ENCODE results near the gene MYEF2. TPM values are rescaled to one million over a fixed set of nuclear protein-coding genes. Genes with fewer than 3 reads are reported as not detected.

The MYEF2 gene
- total RNA-seq, 4 donors from 2014 or later: 3.4 to 16.3 (median 5.9) TPM

DNA sequence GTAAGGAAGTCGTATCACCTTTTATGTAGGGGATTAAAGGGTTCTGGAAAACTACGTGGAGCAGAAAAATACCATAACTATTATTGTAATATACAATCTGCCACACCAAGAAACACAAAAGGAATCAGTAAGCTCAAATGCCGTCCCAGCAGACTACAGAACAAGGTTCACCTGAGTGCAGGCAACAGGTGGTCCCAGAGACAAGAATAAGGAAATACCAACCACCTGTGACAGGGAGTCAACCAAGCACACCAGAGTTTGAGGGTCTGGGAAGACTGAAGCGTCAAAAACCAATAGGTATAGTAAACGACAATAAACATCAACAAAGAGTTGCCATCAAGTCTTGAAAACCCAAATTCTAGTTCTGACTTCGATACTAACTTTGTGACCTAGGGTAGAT lies 45.2 kb downstream of the MYEF2 start:
- no peak overlapping the region for H3K4me3 ChIP-seq
- no peak for TF ChIP-seq EP300 (IDR thresholded peaks at IDR 0.05)
- TF ChIP-seq, protein P1, sequence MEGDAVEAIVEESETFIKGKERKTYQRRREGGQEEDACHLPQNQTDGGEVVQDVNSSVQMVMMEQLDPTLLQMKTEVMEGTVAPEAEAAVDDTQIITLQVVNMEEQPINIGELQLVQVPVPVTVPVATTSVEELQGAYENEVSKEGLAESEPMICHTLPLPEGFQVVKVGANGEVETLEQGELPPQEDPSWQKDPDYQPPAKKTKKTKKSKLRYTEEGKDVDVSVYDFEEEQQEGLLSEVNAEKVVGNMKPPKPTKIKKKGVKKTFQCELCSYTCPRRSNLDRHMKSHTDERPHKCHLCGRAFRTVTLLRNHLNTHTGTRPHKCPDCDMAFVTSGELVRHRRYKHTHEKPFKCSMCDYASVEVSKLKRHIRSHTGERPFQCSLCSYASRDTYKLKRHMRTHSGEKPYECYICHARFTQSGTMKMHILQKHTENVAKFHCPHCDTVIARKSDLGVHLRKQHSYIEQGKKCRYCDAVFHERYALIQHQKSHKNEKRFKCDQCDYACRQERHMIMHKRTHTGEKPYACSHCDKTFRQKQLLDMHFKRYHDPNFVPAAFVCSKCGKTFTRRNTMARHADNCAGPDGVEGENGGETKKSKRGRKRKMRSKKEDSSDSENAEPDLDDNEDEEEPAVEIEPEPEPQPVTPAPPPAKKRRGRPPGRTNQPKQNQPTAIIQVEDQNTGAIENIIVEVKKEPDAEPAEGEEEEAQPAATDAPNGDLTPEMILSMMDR (IDR thresholded peaks at IDR 0.05): no peak
- TF ChIP-seq POLR2AphosphoS5 (IDR thresholded peaks at IDR 0.05): no peak
- no peak for TF ChIP-seq POLR2A (IDR thresholded peaks at IDR 0.05)
- H3K27me3 ChIP-seq: no peaks in the 10 kb centered on the region
- H3K27ac ChIP-seq: no peak overlapping the region
- no peaks in the 10 kb centered on the region for H3K36me3 ChIP-seq
- WGBS: 93% methylated on average over 6 of the region's 6 CpGs
- no peak for DNase-seq (ENCODE audit: low spot score in 2 of 2)
- H3K9me3 ChIP-seq: no peaks in the 10 kb centered on the region
- H3K4me1 ChIP-seq: no peaks in the 10 kb centered on the region

DNA sequence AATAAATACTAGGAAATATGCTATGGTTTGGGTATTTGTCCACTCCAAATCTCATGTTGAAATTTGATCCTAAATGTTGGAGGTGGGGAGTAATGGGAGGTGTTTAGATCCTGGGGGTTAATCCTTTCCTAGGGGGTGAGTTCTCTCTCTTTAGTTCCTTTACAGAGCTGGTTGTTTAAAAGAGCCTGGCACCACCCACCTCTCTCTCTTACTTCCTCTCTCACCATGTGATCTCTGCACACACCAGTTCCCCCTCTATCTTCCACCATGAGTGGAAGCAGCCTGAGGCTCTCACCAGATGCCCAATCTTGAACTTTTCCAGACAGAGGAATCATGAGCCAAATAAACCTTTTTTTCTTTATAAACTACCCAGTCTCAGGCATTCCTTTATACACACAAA lies 46.8 kb downstream of the MYEF2 start:
- Histone ChIP-seq H3K4me1 (no peaks in the 10 kb centered on the region), H3K36me3 (no peaks in the 10 kb centered on the region), H3K27ac (no peak overlapping the region), H3K9me3 (no peaks in the 10 kb centered on the region), H3K4me3 (no peak overlapping the region), H3K27me3 (no peaks in the 10 kb centered on the region)
- DNase-seq (ENCODE audit: low spot score in 2 of 2): no peak
- TF ChIP-seq POLR2A (IDR thresholded peaks at IDR 0.05) (no peak), POLR2AphosphoS5 (IDR thresholded peaks at IDR 0.05) (no peak), EP300 (IDR thresholded peaks at IDR 0.05) (no peak)
- TF ChIP-seq, protein P1 (IDR thresholded peaks at IDR 0.05): no peak

DNA sequence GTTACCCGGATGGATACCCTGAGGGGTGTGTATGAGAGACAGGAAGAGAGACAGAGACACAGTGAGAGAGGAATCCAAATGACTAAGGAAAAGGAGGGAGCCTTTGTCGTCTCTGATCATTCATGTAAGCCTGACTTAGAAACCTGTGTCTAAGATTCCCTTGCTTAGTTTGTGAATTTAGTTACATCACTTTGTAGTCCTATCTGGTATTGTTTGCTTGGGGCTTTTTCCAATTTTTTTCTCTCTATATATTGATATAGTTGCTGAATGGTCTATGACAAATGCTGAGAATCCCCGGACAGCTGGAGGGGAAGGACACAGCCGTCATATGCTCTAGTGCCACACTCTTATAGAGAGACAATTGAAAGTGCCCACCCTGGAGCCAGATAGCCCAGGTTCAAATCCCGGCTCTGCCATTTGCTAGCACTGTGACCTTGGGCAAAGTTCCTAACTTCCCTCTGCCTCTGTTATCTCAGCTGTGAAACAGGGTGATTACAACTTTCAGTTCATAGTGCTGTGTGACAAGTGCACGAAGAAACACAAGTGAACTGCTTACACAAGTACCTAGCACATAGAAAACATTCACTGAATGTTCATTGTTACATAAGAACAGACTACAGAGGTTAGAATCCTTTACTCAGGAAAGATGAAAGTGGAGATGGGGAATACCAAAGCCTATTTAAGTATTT lies 51.3 kb downstream of the MYEF2 start:
- no peak for DNase-seq (ENCODE audit: low spot score in 2 of 2)
- 79% methylated on average over 6 of the region's 6 CpGs for WGBS
- Histone ChIP-seq H3K4me3 (no peak overlapping the region), H3K27ac (no peak overlapping the region), H3K4me1 (no peaks in the 10 kb centered on the region), H3K9me3 (no peaks in the 10 kb centered on the region), H3K27me3 (no peaks in the 10 kb centered on the region), H3K36me3 (no peaks in the 10 kb centered on the region)
- TF ChIP-seq POLR2AphosphoS5 (IDR thresholded peaks at IDR 0.05) (no peak), EP300 (IDR thresholded peaks at IDR 0.05) (no peak), POLR2A (IDR thresholded peaks at IDR 0.05) (no peak)
- TF ChIP-seq, protein P1 (IDR thresholded peaks at IDR 0.05): no peak

DNA sequence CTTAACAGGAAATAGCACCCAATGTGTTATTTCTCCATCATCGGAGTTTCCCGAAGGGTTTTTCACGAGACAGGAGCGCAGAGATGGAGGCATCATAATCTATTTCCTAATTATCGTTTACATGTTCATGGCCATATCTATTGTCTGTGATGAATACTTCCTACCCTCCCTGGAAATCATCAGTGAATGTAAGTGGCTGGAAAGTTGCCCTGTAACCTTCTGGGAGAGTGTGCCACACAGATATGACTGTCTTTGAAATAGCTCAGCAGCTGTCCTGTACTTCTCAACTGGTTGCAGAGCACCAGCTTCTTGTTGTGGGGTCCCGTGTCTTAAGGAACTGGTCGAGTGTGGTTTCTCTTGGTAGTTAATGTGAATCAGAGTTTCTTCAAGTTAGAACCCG lies 56.2 kb downstream of the MYEF2 start:
- H3K27ac ChIP-seq: no peak overlapping the region
- TF ChIP-seq POLR2AphosphoS5 (IDR thresholded peaks at IDR 0.05): no peak
- TF ChIP-seq EP300 (IDR thresholded peaks at IDR 0.05): no peak
- TF ChIP-seq, protein P1 (IDR thresholded peaks at IDR 0.05): no peak
- no peak for TF ChIP-seq POLR2A (IDR thresholded peaks at IDR 0.05)
- 83% methylated on average over 8 of the region's 8 CpGs for WGBS
- H3K4me1 ChIP-seq: no peaks in the 10 kb centered on the region
- no peaks in the 10 kb centered on the region for H3K36me3 ChIP-seq
- no peak for DNase-seq (ENCODE audit: low spot score in 2 of 2)
- H3K27me3 ChIP-seq: no peaks in the 10 kb centered on the region
- H3K4me3 ChIP-seq: no peak overlapping the region
- no peaks in the 10 kb centered on the region for H3K9me3 ChIP-seq

DNA sequence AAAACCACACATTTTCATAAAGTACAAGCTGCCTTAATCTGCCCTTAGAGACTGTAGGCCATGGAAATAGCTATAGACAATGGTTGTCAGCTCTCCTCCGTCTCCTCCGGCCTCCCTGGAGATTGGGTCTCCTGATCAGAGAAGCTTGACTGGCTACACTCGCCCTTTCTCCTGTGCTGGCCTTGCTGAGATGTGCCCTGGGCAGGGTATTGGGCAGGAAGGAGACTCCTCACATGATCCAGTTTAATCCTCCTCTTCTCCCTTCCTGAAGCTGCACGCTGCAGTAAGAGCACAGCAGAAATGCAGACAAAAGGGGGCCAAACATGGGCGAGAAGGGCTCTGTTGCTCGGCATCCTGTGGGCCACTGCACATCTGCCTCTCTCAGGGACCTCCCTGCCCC lies 57.4 kb downstream of the MYEF2 start, which contains the start of gene SLC24A5:
TSS of gene SLC24A5 (plus strand) at position 246 of the 400 bp plus-strand sequence. CDS start at position 301, 55 bp downstream.
- H3K36me3 ChIP-seq: no peaks in the 10 kb centered on the region
- 74% methylated on average over 6 of the region's 6 CpGs for WGBS
- no peak within 1 kb of the TSS for H3K4me3 ChIP-seq
- no peak for DNase-seq (ENCODE audit: low spot score in 2 of 2)
- H3K4me1 ChIP-seq: no peaks in the 10 kb centered on the region
- TF ChIP-seq POLR2A (IDR thresholded peaks at IDR 0.05) (no peak), POLR2AphosphoS5 (IDR thresholded peaks at IDR 0.05) (no peak), EP300 (IDR thresholded peaks at IDR 0.05) (no peak)
- TF ChIP-seq, protein P1 (IDR thresholded peaks at IDR 0.05): no peak
- no peaks in the 10 kb centered on the region for H3K9me3 ChIP-seq
- no peaks in the 10 kb centered on the region for H3K27me3 ChIP-seq
- no peak within 1 kb of the TSS for H3K27ac ChIP-seq

Measured in suprapubic skin (tissue), 4 donors.